ENCODE results near the gene PLEKHG4.
A peak's percentile ranks its signal among the peaks of the same experiment; 100 is the strongest.

The PLEKHG4 gene

DNA sequence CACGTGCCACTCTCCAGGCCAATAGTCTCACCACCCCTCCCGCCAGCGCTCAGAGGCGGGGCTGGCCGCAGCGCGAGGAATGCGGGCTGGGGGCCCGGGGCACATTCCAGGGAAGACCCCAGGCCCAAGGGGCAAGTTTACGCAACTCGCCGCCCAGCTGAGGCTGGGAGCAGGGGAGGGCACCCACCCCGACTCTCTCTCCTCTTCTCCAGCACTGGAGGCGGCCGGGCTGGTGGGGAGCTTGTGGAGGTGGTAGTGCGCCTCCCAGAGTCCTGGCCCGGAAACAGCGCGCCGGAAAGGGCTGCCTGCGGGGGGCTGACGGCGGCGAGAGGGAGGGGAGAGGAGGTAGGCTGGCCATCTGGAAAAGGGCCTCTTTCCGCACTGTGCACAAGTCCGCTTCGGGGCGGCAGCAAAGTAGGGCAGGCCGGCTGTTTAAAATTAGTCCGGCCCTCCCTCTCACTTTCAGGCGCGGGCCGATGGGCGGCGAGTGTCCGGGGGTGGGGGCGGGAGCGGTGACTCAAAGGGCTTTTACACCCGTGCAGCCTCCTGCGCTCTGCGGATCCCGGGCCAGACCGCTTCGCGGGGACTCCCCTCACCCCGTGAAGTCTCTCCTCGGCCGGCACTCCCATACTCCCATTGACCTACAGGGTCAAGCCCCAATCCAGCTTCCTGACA is 33.1 kb upstream of the PLEKHG4 start:
- DNase-seq = peak; percentile 59 to 68

DNA sequence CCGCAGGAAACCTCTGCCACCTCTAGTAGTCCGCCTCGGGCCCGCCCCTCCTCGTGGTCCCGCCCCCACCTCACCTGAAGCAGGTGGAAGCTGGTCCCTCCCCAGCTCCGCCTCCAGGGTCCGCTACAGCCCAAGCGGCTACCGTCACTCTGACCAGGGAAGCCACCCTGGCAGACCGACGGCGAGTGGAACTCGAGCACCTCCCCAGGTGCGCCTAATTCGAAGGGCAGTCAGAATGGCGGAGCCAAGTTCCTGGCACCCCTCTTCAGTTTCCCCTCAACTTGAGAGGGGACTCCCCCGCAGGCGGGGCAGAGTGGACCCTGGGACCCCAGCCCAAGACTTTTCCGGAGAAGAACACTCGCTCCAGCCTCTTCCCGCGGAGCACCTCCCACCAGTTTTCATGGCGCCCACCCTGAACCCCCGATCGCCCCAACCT is 32.6 kb upstream of the PLEKHG4 start:
- no peak for DNase-seq

DNA sequence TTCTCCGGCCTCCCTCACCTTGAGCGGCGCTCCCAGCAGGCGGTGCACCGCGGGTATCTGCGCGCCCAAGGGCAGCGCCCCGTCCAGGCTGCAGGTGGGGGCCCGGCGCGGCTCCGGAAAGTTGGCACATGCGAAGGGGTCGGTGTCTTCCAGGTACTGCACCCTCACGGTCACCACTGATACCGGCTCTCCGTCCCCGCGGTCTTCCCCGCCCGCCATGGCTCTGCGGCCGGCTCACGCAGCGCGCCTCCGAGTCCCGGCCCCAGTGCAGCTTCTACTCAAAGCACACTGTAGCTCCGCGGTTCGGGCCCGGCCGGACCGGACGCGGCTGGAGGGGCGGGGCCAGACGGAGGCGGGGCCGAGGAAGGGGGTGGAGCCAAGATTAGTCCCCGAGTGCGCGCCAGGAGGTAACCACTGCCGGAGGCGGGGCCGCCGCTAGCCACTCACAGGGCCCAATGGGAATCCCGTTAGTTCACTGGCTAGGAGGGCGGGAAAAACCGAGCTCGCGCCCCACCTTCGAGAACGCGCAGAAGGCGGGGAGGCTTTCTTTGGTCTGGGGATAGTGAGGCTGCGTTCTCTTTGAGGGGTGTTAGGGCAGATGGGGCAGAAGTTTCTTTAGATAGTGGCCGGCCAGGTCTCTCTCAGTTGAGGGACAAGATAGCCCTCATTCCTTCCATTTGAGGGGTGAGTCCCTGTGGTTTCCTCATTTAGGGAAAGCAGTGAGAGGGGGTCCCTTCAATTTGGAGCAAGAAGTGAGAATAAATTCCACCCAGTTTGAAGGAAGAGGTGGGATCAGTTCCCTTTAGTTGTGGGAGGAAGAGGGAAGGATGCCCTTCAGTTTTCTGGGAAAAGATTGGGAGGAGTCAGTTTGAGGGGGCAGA is 31.9 kb upstream of the PLEKHG4 start, which contains the start of gene FHOD1:
Gene FHOD1 (minus strand): TSS at position 290 of the 881 bp plus-strand sequence. CDS start 71 bp downstream, at position 219.
- DNase-seq = peak; percentile 100

- DNase-seq = peak in 1 of 2 experiments; percentile 33
Observed at GRCh38 chr16:67248073-67248400, 31.3 kb upstream of the PLEKHG4 start.

DNA sequence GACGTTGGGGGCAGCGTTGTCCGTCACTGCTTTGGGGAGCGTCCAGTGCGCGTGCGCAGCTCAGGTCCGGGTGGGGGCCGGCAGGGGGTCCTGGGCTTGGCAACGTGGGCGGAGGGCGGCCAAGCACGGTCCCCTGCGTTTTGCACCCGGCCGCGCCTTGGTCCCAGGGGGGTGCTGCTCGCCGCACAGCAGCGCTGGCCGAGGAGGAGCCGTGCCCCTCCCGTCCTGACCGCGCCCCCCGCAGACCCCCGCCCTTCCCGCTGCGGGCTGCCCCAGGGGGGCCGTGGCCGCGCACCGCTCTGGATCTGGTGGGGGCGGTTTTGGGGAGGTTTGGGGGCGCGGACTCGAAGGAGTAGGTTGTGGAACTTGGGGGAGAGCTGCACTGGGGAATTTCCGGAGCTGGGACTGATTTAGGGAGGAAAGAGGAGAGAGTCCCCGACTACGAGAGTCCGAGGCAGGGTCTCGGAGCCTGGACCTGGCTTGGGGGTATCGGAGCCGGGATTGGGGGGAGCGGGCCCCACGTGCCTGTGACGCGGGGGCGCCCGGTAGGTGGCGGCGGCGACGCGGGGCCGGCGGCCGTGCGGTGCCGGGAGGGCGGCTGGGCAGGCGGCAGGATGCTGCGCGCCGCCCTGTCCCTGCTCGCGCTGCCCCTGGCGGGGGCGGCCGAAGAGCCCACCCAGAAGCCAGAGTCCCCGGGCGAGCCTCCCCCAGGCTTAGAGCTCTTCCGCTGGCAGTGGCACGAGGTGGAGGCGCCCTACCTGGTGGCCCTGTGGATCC is 30.7 kb upstream of the PLEKHG4 start, which contains the start of gene SLC9A5:
Gene SLC9A5 (plus strand): TSS at position 579 of the 777 bp plus-strand sequence. CDS start 36 bp downstream, at position 615.
- peak; percentile 38 to 42 for DNase-seq

- DNase-seq = no peak
Observed at GRCh38 chr16:67249178-67250044, 29.9 kb upstream of the PLEKHG4 start.

DNA sequence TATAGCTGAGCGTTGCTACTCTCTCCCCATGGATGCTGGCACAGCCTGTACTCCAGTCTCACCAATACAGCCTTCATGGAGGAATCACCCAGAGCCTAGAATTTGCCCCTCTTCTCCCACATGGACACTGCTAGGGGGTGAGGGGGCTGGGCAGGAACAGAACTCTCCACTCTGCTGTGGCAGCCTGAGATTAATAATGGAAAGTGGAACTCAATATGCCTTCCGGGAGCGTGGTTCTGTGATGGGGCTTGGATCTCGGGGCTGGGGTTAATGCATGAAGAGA is 29.3 kb upstream of the PLEKHG4 start:
- DNase-seq = no peak

DNA sequence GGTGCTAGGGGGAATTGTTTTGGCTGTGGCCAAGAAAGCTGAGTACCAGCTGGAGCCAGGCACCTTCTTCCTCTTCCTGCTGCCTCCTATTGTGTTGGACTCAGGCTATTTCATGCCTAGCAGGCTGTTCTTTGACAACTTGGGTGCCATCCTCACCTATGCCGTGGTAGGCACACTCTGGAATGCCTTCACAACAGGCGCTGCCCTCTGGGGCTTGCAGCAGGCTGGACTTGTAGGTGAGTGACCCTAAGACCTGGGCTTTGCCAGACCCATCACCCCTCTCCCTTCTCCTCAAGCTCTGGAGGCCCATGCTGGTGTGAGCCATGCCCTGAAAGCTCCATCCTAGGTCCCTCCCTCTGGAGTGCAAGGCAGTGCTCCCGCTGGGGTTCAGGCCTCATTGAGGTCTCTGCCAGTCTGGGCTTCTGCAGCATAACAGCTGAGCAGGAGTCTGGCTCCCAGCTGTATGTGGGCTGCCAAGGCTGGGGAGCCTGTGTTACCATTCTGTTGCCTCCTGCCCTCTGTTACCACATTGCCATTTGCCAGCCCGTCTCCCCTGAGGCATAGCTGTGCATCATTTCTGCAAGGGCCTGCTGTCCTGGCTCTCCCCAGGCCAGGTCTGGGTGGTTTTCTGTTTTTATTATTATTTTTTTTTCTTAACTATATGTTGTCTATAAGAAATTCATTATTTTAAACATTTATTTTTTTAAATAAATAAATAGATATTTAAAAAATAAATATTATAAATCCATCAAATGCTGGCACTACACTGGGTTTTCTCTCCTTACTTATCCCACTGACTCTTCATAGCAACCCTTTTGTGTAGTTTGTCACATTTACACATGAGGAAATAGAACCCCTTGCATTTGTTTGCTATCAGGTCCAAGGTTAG is 26.5 kb upstream of the PLEKHG4 start:
- no peak for DNase-seq

GRCh38 chr16:67254801-67255552 is 24.4 kb upstream of the PLEKHG4 start:
- DNase-seq = no peak

GRCh38 chr16:67255553-67256221 is 23.6 kb upstream of the PLEKHG4 start:
- no peak for DNase-seq

GRCh38 chr16:67256701-67257230 is 22.6 kb upstream of the PLEKHG4 start:
- DNase-seq = no peak

- no peak for DNase-seq
Observed at GRCh38 chr16:67257486-67258160, 21.7 kb upstream of the PLEKHG4 start.

DNA sequence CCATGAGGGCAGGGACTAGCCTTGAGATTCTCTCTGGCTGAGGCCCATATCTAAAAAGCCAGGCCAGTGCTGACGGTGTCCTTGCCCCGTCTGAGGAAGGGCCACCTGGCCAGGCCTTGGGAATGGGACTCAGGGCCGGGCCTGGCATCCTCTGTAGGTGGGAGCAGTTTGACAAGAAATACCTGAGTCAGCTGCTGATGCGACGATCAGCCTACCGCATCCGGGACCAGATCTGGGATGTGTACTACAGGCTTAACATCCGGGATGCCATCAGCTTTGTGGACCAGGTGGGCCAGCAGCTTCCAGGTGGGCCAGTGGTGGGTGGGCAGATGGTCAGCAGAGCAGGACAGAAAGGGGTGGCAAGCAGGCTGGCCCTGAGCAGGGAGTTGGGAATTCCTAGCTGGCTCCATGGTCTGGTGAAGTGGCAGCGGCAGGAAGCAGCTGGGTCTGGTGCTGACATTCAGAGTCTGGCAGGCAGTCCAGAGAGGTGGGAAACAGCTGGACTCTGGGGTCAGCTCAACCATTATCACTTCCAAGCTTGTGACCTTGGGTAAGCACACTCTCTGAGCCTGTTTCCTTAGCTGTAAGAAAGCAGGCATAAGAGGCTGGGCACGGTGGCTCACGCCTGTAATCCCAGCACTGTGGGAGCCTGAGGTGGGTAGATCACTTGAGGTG is 21.0 kb upstream of the PLEKHG4 start:
- DNase-seq = no peak

- DNase-seq = no peak
Observed at GRCh38 chr16:67259705-67260104, 19.6 kb upstream of the PLEKHG4 start.

GRCh38 chr16:67260426-67261063 is 18.8 kb upstream of the PLEKHG4 start:
- peak in 1 of 2 experiments; percentile 30 for DNase-seq

GRCh38 chr16:67263201-67263600 is 16.1 kb upstream of the PLEKHG4 start:
- DNase-seq = no peak

GRCh38 chr16:67264277-67264676 is 15.1 kb upstream of the PLEKHG4 start:
- no peak for DNase-seq

DNA sequence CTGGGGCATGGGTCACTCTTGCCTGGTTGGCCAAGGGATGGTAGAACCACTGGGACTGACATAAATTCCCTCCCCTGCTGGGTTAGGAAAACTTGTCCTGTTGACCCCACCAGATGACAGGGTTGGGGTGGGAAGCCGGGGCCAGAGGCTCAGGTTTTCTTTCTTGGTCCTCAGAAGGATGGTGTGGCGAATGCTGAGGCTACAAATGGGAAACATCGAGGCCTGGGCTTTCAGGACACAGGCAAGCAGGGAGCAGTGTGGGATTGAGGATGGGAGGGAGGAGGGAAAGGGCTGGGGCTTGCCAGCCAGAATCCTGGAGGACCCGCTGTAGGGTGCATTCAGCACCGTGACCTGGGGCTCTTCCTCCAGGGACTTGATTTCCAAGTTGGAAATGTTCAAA is 14.5 kb upstream of the PLEKHG4 start:
- no peak for DNase-seq
